HG03060 (cell line): ENCODE results near the gene TELO2.

Experiments
- ATAC-seq: cut with Tn5 transposase; IDR thresholded peaks from one replicate; pipeline ENCODE4 v1.9.1; 2021; ENCODE audit warnings: low read depth, moderate number of reproducible peaks; ENCODE audit not compliant: unreplicated experiment

The TELO2 gene

DNA sequence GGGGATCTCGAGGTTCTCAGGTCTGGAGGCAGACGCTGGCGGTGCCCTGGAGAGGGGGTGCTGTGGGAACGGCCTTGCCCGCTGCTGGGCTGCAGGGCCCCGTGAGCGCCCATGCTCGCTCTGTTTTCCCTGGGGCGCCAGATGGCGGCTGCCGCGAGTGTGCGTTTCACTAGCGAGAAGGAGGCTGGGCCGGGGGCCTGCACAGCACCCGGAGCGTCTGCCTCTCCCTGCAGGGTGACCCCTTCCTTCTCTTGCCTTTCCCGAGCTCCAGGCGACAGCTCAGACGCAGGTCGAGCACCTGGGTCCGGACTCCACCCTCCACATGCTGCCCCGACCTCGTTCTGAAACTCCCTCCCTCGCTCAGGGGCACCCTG, 2.7 kb downstream of the TELO2 start:
- ATAC-seq = no peak

DNA sequence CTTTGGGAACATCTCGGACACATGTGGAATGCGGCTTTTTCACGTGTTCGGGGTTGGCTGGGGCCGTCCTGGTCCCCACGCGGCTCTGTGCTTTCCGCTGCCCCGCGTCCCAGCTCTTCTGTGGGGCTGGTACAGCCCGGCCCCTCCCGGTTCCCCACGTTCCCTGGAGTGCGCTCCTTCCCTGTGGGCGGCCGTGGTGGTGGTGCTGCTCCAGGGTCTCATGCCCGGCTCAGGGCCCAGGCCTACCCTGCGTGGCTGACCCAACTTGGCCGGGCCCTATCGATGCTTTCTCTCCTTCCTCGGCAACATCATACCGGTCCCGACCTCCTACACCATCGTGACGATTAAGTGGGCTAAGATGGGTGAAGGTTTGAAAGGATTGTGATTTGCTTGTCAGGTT, 3.3 kb downstream of the TELO2 start:
- no peak for ATAC-seq

DNA sequence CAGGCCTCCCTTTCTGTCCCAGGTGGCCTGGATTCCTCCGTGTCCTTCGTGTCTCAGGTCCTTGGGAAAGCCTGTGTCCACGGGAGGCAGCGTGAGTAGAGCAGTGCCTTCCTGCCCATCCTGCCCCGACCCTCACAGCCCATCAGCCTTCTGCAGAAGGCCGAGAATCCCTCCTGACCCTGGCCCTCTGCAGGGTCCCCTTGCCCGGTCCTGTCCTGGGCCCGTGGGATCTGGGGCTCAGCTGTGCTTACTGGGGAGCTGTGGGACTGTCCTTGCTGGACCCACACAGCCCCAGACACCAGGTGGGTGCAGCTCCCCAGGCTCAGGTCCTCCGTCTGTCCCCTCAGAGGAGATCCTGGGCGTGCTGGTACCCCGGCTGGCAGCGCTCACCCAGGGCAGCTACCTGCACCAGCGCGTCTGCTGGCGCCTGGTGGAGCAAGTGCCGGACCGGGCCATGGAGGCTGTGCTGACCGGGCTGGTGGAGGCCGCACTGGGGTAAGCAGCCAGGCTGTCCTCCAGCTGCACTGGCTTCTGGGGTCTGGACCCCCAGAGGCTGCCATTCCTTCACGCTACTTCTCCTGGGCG, 3.9 kb downstream of the TELO2 start:
- ATAC-seq = no peak

DNA sequence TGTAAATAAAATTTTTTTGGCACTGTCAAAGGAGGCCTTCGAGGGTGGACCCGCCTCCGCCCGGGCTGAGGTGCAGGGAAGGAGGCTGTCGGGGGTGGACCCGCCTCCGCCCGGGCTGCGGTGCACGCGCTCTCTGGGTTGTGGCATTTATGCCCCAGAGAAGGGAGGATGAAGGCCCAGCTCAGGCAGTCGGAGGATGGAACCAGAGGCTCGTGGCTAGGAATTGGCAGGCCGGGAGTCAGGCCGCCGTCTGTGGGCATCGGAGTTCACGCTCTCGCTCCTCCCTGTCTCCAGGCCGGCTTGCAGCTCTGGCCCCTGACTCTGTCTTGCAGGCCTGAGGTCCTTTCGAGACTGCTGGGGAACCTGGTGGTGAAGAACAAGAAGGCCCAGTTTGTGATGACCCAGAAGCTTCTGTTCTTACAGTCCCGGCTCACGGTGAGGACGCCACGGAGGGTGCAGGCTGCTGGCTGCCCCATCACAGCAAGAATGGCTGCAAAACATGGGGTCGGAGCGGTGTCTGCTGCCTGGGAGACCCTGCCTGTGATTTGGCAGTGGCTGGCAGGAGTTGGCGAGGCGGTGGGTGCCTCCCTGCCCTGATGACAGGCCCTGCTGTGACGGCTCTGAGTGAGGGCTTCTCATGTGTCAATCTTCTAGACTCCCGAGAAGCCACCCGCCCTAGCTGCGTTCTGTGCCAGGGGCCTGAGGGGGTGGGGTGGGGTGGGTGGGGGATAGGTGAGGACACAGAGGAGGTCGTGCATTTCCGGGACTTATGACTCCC, 5.9 kb downstream of the TELO2 start:
- ATAC-seq = no peak

DNA sequence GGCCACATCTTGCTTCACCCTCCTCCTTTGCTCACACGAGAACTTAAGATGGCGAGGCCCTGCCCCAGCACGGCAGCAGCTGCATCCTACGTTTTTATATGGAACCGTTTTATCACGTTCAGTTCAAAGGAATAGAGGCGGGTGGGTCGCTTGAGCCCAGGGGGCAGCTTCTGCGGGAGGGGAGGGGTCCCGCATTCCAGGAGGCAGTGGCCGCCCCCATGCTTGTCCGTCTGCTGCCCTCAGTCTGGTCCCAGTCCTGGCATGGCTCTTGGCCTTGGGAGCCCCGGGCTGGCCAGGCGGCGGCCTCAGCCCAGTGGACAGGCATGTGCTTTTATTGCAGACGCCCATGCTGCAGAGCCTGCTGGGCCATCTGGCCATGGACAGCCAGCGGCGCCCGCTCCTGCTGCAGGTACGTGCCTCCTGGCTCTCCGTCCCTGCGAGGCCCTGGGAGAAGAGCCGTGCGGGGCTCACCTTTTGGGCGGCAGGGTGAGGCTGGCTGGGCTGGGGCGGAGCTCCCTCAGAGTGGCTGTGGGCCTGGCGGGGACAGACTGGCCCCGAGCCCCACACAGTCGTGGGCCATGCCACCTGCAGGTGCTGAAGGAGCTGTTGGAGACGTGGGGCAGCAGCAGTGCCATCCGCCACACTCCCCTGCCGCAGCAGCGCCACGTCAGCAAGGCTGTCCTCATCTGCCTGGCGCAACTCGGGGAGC, 6.8 kb downstream of the TELO2 start:
- no peak for ATAC-seq

DNA sequence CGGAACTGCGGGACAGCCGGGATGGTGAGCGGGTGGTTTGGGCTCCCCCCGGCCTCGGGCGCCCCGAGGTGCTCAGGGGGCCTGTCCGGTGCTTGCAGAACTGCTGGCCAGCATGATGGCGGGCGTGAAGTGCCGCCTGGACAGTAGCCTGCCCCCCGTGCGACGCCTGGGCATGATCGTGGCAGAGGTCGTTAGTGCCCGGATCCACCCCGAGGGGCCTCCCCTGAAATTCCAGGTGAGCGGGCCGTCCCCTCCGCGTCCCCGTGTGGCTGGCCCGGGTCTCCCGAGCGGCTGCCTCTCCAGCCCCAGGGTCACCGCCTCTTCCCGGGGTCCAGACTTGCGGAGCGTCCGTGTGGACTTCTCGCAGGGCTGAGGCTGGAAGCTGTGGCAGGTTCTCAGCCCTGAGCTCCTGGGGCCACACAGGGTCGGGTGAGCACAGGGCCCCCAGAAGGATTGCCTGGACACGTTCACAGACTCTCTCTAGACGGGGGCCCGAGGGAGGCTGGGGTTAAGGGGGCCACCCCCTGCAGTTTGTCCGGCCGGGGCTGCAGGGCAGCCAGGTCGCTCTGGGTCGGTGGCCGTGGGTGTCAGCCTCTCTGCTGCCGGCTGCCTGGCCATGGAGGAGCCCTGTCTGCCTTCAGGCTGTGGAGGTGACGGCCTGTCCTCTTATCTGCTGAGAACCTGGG, 7.4 kb downstream of the TELO2 start:
- no peak for ATAC-seq

DNA sequence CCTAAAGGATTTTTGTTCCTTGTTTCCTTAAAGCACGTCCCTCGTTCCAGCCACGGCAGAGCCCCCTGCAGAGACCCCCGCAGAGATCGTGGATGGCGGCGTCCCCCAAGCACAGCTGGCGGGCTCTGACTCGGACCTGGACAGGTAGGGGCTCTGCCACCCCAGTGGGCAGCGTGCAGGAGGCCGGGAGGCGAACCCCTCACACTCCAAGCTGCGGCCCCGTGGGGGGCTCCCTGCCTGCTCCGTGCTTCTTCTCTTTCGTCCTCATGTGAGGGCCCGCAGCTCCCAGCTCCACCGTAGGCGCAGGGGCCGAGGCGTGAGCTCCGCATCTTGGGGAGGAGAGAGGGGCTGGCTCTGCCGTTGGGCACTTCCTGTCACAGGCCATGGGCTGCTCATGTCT, 8.5 kb downstream of the TELO2 start:
- no peak for ATAC-seq

DNA sequence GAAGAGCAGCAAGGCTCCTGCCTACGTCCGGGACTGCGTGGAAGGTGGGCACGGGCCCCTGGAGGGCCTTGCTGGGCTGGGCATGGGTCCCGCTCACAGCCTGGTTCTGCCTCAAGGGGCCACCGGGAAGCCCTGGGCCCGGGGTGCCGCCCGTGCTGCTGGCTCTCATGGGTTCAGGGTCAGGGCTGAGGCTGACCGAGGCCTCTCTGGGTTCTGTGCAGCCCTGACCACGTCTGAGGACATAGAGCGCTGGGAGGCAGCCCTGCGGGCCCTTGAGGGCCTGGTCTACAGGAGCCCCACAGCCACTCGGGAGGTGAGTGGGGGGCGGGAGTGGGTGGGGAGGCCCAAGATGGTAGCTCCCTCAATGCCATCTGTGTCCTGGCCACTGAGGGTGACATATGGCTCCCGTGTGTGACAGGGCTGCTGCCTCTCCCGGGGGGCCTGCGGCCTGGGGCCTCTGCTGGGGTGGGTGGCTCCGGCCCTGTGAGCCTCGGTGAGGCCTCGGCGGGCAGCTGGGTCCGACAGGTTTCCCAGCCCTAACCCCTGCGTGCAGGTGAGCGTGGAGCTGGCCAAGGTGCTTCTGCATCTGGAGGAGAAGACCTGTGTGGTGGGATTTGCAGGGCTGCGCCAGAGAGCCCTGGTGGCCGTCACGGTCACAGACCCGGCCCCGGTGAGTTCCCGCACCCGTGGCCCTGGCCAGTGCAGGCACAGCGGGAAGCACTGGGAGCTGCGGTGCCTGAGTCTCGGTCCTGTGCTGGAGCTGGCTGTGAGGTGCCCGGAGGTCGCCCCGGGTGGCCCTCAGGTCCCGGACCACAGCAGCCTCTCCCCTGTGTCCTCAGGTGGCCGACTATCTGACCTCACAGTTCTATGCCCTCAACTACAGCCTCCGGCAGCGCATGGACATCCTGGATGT, 9.2 kb downstream of the TELO2 start:
- ATAC-seq = no peak

DNA sequence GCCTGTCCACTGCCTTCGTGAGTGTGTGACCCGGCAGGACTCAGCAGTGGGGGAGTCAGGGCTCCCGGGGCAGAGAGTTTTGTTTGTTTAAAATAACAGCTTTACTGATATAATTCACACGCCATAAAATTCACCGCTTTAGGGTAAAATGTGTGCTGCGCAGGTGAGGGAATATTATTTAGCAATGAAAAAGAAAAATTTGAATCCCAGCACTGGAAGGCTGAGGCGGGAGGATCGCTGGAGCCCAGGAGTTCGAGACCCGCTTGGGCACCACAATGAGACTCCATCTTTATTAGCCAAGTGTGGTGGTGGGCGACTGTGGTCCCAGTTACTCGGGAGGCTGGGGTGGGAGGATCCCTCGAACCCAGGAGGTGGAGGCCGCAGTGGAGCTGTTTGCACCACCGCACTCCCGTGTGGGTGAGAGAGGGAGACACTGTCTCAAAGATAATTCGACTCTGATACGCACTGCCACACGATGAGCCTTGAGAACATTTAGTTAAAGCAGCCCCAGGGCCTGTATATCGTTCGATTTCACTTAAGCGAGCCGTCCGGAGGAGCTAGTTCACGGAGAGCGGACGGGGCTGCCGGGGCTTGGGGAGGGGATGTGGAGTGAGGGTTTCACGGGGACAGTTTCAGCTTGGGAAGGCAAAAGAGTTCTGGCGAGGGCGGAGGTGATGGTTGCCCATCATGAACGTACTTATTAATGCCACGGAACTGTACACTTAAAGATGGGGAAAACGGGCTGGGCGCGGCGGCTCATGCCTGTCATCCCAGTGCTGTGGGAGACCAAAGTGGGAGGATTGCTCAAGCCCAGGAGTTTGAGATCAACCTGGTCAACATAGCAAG, 10.2 kb downstream of the TELO2 start:
- ATAC-seq = no peak

DNA sequence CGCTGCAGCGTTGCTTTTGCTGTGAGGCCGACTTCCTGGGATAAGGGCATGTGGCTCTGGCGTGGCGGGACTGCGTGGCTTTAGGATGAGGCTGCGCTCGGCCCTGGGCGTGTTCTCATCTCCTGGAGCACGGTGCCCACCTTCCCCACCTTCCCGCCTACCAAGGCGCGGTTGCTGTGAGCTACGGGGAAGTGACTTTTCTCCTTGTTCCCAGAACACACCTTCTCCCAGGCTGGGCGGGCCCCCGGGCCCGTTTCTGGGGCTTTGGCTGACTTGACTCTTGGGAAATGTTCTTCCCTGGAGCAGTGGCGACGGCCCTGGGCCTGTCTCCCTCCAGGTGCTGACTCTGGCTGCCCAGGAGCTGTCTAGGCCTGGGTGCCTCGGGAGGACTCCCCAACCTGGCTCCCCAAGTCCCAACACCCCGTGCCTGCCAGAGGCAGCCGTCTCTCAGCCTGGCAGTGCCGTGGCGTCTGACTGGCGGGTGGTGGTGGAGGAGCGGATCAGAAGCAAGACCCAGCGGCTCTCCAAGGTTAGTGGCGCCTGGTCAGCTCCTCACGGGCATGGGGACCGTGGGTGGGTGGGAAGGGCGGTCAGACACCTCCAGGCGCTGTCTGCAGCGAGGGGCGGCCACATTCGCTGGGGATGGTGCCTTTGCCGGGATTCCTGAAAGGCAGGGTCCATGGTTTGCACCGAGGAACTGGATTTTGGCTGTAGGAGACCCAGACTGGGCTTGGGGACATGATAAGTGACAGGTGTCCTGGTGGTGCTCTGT, 12.1 kb downstream of the TELO2 start:
- no peak for ATAC-seq

DNA sequence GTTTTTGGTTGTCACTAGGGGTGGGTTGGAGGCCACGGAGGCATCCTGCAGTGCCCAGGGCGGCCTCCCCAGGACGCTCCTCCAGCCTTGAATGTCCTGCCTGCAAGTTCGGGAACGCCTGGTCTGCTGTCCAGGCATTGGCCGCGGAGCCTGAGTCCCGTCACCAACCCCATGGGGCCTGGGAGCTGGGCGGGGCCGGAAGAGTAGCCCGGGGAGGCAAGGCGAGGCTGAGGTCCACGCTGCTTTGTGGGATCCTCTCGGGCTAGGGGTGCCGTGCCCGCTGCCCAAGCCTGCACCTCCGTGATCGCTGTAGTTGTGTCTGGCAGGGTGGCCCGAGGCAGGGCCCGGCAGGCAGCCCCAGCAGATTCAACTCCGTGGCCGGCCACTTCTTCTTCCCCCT, 12.8 kb downstream of the TELO2 start:
- ATAC-seq = no peak

DNA sequence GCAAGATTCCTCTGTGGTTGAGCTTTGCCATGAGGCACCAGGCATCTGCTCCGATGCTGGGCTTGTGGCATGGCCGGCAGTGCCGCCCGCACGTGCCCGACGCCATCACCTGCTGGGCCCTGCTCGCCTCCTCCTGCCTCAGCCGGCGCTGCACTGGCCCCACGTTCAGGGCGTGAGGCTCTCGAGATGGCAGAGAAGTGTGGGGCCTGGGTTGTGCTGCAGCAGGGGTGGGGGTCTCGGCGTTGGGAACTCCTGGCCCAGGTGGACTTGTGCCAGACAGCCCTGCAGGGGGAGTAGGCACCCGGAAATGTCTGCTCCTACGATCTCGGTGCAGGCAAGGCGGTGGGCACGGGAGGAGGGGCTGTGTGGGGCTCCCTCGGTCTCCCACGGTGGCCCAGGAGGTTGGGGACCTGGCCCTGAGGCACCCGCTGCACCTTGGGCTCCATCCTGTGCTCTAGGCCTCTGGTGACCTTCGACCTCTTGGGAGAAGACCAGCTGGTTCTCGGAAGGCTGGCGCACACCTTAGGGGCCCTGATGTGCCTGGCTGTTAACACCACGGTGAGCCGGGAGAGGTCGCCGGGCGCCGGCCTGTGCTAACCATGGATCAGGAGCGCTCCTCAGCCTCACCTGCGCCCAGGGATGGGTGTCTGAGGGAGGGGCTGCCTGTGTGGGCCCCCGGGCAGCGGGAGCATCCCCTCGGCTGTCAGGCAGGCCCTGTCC, 13.5 kb downstream of the TELO2 start:
- ATAC-seq = no peak

DNA sequence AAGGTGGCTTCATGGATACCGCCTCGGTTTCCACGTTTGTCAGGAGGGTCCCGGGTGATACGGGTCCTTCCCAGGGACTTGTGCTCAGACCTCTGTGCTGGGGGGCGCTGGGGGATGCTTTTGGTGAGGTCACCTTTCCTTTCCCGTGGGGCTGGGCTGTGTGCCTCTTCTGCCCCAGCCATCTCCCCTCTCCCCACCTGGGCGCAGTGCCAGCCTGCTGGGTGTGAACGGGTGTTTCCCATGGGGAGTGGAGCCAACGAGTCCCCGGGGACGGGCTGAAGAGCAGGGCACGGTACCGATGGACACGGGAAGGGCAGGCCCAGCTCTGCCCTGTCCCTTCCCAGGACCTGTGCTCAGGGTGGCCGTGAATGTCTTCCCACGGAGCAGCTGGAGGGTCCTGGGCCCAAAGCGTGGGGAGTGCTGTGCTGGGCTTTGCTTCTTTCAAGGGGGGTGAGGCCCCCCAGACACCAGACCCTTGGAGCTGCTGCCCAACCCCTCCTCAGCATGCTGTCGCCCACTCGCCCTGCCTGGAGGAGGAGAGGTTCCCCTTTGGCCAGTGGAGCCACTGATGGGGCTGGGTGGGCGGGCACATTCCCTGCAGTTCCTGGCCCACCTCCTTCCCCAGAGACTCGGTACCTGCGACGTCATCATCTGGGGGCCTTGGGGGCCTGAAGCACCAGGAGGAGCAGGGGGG, 15.5 kb downstream of the TELO2 start:
- no peak for ATAC-seq

DNA sequence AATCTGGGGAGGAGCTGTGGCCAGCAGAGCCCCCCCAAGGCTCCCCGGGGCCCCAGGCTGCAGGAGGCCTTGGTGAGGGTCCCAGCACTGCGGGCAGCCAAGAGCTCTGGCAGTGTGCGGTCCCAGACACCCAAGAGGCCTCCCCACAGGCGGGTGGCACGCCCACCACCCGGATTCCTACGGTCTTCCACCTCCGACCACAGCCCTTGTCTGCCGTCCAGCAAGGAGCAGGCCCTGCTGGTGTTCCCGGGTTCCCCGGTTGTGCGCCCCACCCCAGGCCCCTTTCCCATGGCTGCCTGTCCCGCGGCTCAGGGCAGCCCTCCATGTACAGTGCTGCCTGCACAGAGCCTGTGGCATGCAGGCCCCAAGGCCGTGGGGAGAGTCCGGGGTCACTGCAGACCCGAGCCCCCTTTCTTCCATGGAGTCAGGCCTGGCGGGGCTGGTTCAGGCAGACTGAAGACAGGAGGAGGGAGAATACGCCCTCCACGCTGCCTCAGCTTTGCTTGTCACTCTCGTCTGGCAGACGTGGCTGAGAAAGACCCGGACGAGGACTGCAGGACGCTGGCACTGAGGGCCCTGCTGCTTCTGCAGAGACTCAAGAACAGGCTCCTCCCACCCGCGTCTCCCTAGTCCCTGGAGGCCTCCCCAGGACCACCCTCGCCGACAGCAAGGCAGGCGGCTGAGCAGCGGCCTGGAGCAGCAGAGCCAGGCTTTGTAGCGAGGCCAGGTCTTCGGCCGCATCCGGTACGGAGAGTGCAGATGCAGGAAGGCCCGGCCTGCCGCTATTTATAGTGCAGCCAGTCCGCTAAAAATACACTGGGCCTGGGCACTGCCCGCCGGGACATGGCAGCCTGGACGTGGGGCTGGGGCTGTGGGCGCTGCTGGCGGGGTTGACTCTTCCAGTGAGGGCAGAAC, 16.4 kb downstream of the TELO2 start:
- no peak for ATAC-seq

DNA sequence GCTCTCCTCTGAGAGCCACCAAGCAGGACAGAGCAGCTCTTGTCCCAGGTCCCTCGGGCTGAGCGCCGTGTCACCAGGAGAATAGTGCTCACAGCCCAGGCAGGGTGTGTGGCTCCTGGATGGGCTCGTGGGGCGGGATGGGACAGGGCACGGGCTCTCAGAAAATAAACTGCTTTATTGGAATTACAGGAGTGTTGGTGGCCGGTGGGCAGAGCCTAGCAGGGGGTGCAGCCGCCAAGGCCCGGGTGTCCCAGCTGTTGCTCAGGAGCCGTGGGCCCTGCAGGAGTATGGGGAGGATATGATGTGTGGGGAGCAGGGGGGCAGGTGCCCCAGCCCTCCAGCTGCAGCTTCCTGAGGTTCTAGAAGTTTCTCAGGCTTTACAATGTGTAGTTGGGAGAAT, 17.1 kb downstream of the TELO2 start:
- ATAC-seq = no peak

DNA sequence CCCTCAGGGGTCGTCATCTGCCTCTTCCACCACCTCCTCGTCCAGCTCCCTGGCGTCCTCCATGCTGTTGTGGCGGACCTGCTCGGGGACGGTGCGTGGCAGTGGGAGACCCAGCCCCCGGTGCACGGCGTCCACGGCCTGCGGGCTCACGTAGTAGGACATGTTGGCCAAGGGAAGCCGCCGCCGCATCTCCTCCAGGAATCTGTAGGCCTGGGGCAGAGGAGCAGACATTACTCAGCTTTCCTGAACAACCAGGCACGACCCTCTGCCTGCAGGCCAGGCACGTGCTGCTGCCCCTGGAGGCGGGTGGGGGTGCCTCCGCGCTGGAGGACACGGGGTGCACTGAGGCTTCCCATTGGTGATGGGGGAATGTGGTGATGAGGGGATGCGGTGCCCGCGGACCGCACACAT, 17.8 kb downstream of the TELO2 start:
- ATAC-seq = no peak
